Occipital lobe (tissue), 2 donors: Measurements from ENCODE around the gene CD93. TPM values are rescaled to one million over a fixed set of nuclear protein-coding genes. Genes with fewer than 3 reads are reported as not detected.

Experiments used
- DNase-seq: peaks from one replicate; lab custom pipeline; 2025; lab: John Stamatoyannopoulos, UW
- total RNA-seq: library from RNA; depleted of rRNA; stranded (reverse); fragments of >200 nt; gene quantifications from one replicate; pipeline ENCODE4 v1.2.3, GENCODE V29; 2014

Gene CD93
- total RNA-seq, 1 donor from 2014 or later, result 13.6 TPM

DNA sequence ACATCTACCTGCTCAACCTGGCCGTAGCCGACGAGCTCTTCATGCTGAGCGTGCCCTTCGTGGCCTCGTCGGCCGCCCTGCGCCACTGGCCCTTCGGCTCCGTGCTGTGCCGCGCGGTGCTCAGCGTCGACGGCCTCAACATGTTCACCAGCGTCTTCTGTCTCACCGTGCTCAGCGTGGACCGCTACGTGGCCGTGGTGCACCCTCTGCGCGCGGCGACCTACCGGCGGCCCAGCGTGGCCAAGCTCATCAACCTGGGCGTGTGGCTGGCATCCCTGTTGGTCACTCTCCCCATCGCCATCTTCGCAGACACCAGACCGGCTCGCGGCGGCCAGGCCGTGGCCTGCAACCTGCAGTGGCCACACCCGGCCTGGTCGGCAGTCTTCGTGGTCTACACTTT lies 50.4 kb downstream of the CD93 start:
- DNase-seq, result no peak

DNA sequence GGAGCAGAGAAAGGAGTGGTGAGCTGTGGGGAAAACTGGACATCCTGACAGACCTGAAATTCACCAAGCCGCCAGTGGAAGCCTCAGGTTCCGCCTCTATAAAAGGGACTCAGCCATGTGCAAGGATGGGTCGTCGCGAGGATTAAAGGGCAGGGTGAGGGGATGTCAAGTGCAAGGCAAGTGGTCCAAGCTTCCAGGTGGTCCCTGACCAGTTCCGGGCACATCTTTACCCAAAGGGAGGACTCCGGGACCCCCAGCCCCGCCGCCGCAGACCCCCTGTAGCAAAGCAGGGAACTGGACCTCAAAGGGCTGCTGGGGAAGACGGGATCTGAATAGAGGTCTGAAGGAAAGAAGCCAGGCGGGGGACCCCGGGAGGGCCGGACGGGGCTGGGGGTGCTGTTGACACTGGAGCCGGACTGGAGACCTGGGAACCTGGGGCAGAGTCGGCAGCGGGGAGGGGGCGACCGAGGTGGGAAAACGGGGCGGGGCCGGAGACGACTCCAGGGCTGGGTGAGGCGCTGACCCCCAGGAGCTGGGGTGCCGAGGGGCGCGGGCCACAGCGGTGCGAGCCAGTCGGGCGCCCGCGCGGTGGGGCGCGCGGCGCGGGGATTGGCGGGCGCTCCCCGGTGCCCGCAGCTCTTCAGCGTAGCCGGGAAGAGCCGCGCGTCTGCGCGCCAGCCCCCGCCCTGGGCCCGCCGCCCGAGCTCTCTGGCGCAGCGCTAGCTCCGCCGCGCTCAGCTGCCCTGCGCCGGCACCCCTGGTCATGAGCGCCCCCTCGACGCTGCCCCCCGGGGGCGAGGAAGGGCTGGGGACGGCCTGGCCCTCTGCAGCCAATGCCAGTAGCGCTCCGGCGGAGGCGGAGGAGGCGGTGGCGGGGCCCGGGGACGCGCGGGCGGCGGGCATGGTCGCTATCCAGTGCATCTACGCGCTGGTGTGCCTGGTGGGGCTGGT lies 51.1 kb downstream of the CD93 start, which contains the start of gene SSTR4:
TSS of gene SSTR4 (plus strand) at position 592 of the 951 bp plus-strand sequence. CDS start at position 764, 172 bp downstream.
- no peak for DNase-seq

DNA sequence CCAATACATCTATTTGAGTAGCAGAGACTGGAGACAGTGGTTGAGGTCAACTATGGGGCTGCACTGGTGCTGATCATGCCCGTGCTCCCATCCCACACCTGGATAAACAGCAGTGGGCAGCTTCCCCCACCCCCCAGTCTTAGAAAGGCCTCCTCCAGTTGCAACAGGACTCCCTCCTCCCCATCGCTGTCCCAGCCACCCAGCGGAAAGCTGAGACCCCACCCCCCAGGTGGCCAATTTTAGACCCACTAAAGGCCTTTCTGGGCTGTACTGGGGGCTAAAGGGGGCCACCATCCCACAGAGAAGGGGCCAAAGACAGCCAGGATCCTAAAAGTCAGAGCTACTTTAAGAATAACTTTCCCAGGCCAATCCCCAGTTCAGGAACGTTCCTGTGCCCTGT lies 52.2 kb downstream of the CD93 start:
- DNase-seq, result no peak

DNA sequence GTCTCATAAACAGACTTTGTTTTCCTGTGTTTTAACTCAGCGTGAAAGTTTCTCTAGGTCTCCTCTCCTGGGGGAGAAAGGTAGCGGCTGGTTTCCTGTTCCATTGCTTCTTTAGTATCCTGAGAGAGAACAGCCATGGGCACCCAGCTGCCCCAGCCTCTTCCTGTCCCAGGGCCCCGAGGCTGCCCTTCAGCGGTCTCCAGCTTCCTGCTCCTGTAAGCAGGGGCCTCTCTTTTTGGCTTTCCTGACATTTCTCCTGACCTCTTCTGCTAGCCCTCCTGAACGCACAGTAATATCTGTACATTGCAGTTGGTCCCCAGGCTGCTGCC lies 53.4 kb downstream of the CD93 start:
- no peak for DNase-seq

DNA sequence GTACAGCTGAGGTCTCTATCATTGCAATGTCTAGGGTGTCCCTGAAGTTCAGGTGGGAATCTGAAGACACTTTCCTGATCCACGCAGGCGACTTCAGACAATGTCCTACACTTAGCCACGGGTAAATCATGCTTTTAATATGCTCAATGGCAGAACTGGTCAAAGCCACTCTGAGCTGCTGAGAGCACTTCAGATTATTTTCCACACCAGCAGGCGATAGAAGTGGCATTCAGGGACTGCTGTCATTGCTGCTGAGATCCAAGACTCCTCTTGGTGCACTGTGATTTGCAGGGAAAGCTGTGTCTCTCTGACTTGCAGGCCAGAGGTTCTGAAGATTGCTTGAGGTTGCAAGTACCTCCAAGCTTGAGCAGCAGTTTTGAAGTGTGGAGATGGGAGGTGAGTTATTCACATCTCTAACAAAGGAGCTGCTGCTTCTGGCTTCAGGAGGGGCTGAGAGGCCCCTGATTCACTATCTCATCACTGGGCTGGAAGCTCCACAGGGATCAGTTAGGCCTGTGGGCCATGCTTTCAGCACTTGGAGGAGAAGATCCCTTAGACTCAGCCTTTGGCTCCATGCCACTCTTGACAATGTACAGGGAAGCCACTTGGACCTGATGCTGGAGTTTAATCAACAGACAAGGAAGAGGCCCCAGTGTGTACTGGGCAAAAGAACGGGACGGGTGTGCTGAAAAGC lies 53.9 kb downstream of the CD93 start:
- no peak for DNase-seq

DNA sequence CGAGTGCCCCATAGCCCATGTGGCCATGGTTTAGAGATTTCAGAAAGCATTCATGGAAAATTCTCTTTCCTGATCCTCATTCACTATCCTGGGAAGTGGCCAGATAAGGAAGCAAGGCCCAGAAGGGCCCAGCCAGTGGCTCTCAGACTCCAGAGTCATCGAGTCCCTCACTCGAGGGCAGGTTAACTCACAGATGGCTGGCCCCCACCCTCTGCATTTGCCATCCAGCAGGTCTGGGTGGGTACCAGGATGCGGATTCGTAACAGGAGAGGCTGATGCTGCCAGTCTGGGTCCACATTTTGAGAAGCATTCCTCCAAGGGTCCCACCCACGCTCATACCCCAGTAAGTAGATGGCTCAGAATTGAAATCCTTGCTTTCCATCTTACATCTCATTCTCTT lies 54.8 kb downstream of the CD93 start:
- no peak for DNase-seq

Other genes starting within 250 kb of the CD93 start
- not detected for gene SSTR4, start 51.0 kb downstream of the CD93 start, total RNA-seq
- gene THBD, start 36.7 kb downstream of the CD93 start, total RNA-seq, result 0.94 TPM